Sigmoid colon (tissue), 7 donors: ENCODE results near the gene NFKBIZ. TPM values are rescaled to one million over a fixed set of nuclear protein-coding genes. Genes with fewer than 3 reads are reported as not detected.

Experiments used
- DNase-seq: peaks from one replicate; pipeline ENCODE4 v3.0.0-alpha.2; 2019
- H3K27ac ChIP-seq, 4 donors: fragments of 200-600 bp; sonication (generic); one replicate each; pipeline ENCODE4 v1.5.1; 2016 to 2019; ENCODE audit warnings: mild to moderate bottlenecking in 1 of 4
- H3K27me3 ChIP-seq, 3 donors: fragments of 200-600 bp; sonication (generic); one replicate each; pipeline ENCODE4 v1.5.1; 2019; ENCODE audit warnings: mild to moderate bottlenecking in 1 of 3
- H3K36me3 ChIP-seq, 4 donors: fragments of 200-600 bp; sonication (generic); one replicate each; pipeline ENCODE4 v1.5.1; 2016 to 2019
- H3K4me1 ChIP-seq, 4 donors: fragments of 200-600 bp; sonication (generic); one replicate each; pipeline ENCODE4 v1.5.1; 2017 to 2019
- H3K4me3 ChIP-seq, 4 donors: fragments of 200-600 bp; sonication (generic); one replicate each; pipeline ENCODE4 v1.5.1; 2017 to 2019; ENCODE audit warnings: mild to moderate bottlenecking in 2 of 4, moderate library complexity in 1 of 4
- H3K9me3 ChIP-seq, 4 donors: fragments of 200-600 bp in 3 of 4; sonication (generic) in 3 of 4; one replicate each; pipeline versions ENCODE4 v1.5.1 to v1.6.1; 2013 to 2019
- CTCF ChIP-seq, 4 experiments: fragments of 450-650 bp in 3 of 4; fragments of 200-600 bp in 1 of 4; IDR thresholded peaks; one replicate each; pipeline ENCODE4 v1.5.1; 2016 to 2019; ENCODE audit warnings: antibody characterized with exemption in 4 of 4, mild to moderate bottlenecking in 3 of 4, moderate library complexity in 2 of 4
- EP300 ChIP-seq, 4 donors: sonication (generic); formaldehyde crosslinking; IDR thresholded peaks; one replicate each; pipeline ENCODE4 v1.6.1; 2017; ENCODE audit warnings: antibody characterized with exemption in 4 of 4
- POLR2A ChIP-seq, 2 donors: fragments of 450-650 bp; IDR thresholded peaks; one replicate each; pipeline ENCODE4 v1.6.1; 2016; ENCODE audit warnings: antibody characterized with exemption in 2 of 2, mild to moderate bottlenecking in 2 of 2, moderate library complexity in 2 of 2
- POLR2AphosphoS5 ChIP-seq, 4 donors: sonication (generic); formaldehyde crosslinking; IDR thresholded peaks; one replicate each; pipeline ENCODE4 v1.6.1; 2017; ENCODE audit warnings: antibody characterized with exemption in 4 of 4
- WGBS, 2 donors: extraction: QIAGEN DNeasy Blood & Tissue Kit; methylation state at CpG; one replicate each; pipeline ENCODE4 v1.1.7; 2013; 5-methylcytosine and 5-hydroxymethylcytosine counted together
- intact Hi-C: fragments of 100-400 bp; cut with DNase I; formaldehyde crosslinking; loops from one replicate; pipeline ENCODE4 v1.15.1; 2023
- polyA plus RNA-seq, 3 donors: library from polyadenylated mRNA; stranded (reverse); fragments of 200-250 nt; gene quantifications; one replicate each; pipeline ENCODE4 v1.2.3, GENCODE V29; 2013
- total RNA-seq, 4 donors: library from RNA; depleted of rRNA; stranded (reverse); fragments of >200 nt; gene quantifications; one replicate each; pipeline ENCODE4 v1.1.0, GENCODE V29; 2016
- donor health status: healthy with polysubstance abuse.
- donor health status: Bipolar disorder and iron deficiency.
- donor health status: healthy.

NFKBIZ gene
- total and polyA plus RNA-seq, 7 donors, result 4.2 to 121 (median 55.0) TPM

- TF ChIP-seq EP300 (IDR thresholded peaks at IDR 0.05), result no peak
- no peak for TF ChIP-seq POLR2AphosphoS5 (IDR thresholded peaks at IDR 0.05)
- TF ChIP-seq CTCF (IDR thresholded peaks at IDR 0.05), result no peak
- TF ChIP-seq POLR2A (IDR thresholded peaks at IDR 0.05), result no peak
- Histone ChIP-seq H3K36me3 (no peaks in the 10 kb centered on the region), H3K9me3 (no peaks in the 10 kb centered on the region), H3K4me3 (no peak overlapping the region), H3K27ac (no peak overlapping the region), H3K4me1 (no peaks in the 10 kb centered on the region), H3K27me3 (no peaks in the 10 kb centered on the region)
- 71 to 78% methylated on average over 2 of the region's 2 CpGs for WGBS, 2 donors
- intact Hi-C loops, result no loop called here
- DNase-seq, result no peak
Measured at GRCh38 chr3:101873619-101874018, 24.3 kb downstream of the NFKBIZ start.

- Histone ChIP-seq H3K36me3 (no peaks in the 10 kb centered on the region), H3K4me1 (peaks cover 0 to 8% (median 0%) of the 10 kb centered on the region in 4 donors), H3K9me3 (no peaks in the 10 kb centered on the region), H3K27me3 (no peaks in the 10 kb centered on the region), H3K27ac (no peak overlapping the region), H3K4me3 (no peak overlapping the region)
- no peak for DNase-seq
- TF ChIP-seq POLR2AphosphoS5 (IDR thresholded peaks at IDR 0.05), result no peak
- no peak for TF ChIP-seq EP300 (IDR thresholded peaks at IDR 0.05)
- no peak for TF ChIP-seq POLR2A (IDR thresholded peaks at IDR 0.05)
- TF ChIP-seq CTCF (IDR thresholded peaks at IDR 0.05), result no peak
- intact Hi-C loops, result no loop called here
- 67 to 73% methylated on average over 8 of the region's 8 CpGs for WGBS, 2 donors
Measured at GRCh38 chr3:101876142-101876541, 26.8 kb downstream of the NFKBIZ start.

- Histone ChIP-seq H3K4me1 (peaks cover 0 to 8% (median 0%) of the 10 kb centered on the region in 4 donors), H3K4me3 (no peak overlapping the region), H3K27ac (no peak overlapping the region), H3K36me3 (no peaks in the 10 kb centered on the region), H3K27me3 (no peaks in the 10 kb centered on the region), H3K9me3 (no peaks in the 10 kb centered on the region)
- DNase-seq, result no peak
- WGBS, 2 donors, result 26 to 70% methylated on average over 2 of the region's 2 CpGs
- TF ChIP-seq CTCF (IDR thresholded peaks at IDR 0.05), result no peak
- TF ChIP-seq EP300 (IDR thresholded peaks at IDR 0.05), result no peak
- TF ChIP-seq POLR2A (IDR thresholded peaks at IDR 0.05), result no peak
- no peak for TF ChIP-seq POLR2AphosphoS5 (IDR thresholded peaks at IDR 0.05)
- intact Hi-C loops, result no loop called here
Measured at GRCh38 chr3:101878589-101878988, 29.3 kb downstream of the NFKBIZ start.

GRCh38 chr3:101879102-101879501 lies 29.8 kb downstream of the NFKBIZ start:
- no peak for TF ChIP-seq POLR2A (IDR thresholded peaks at IDR 0.05)
- TF ChIP-seq POLR2AphosphoS5 (IDR thresholded peaks at IDR 0.05), result no peak
- no peak for TF ChIP-seq EP300 (IDR thresholded peaks at IDR 0.05)
- TF ChIP-seq CTCF (IDR thresholded peaks at IDR 0.05), result no peak
- no peak overlapping the region for H3K4me3 ChIP-seq
- H3K4me1 ChIP-seq, result peaks cover 0 to 8% (median 0%) of the 10 kb centered on the region in 4 donors
- DNase-seq, result no peak
- H3K9me3 ChIP-seq, result no peaks in the 10 kb centered on the region
- intact Hi-C loops, result no loop called here
- no peak overlapping the region for H3K27ac ChIP-seq
- H3K27me3 ChIP-seq, result no peaks in the 10 kb centered on the region
- H3K36me3 ChIP-seq, result no peaks in the 10 kb centered on the region
- WGBS, 2 donors, result 28 to 75% methylated on average over 2 of the region's 2 CpGs

- WGBS, 2 donors, result 34 to 51% methylated on average over 5 of the region's 5 CpGs
- no peak overlapping the region for H3K27ac ChIP-seq
- peaks cover 0 to 8% (median 0%) of the 10 kb centered on the region in 4 donors for H3K4me1 ChIP-seq
- no peak for TF ChIP-seq POLR2A (IDR thresholded peaks at IDR 0.05)
- TF ChIP-seq POLR2AphosphoS5 (IDR thresholded peaks at IDR 0.05), result no peak
- TF ChIP-seq EP300 (IDR thresholded peaks at IDR 0.05), result no peak
- TF ChIP-seq CTCF (IDR thresholded peaks at IDR 0.05), result no peak
- H3K36me3 ChIP-seq, result no peaks in the 10 kb centered on the region
- H3K27me3 ChIP-seq, result no peaks in the 10 kb centered on the region
- no peak overlapping the region for H3K4me3 ChIP-seq
- H3K9me3 ChIP-seq, result no peaks in the 10 kb centered on the region
- no peak for DNase-seq
- intact Hi-C loops, result no loop called here
Measured at GRCh38 chr3:101879623-101880284, 30.4 kb downstream of the NFKBIZ start.
